Vagina (tissue), 2 donors: ENCODE results near the gene ACTRT2. TPM values are rescaled to one million over a fixed set of nuclear protein-coding genes. Genes with fewer than 3 reads are reported as not detected.

Source experiments
- DNase-seq, 2 donors: peaks; one replicate each; pipeline ENCODE4 v3.0.0-alpha.2; 2017; ENCODE audit errors: extremely low spot score in 2 of 2
- H3K27ac ChIP-seq: fragments of 200-600 bp; sonication (generic); one replicate; pipeline ENCODE4 v1.5.1; 2019
- H3K27me3 ChIP-seq: fragments of 200-600 bp; sonication (generic); one replicate; pipeline ENCODE4 v1.5.1; 2019
- H3K36me3 ChIP-seq, 2 donors: fragments of 200-600 bp; sonication (generic); one replicate each; pipeline ENCODE4 v1.5.1; 2017 to 2019
- H3K4me1 ChIP-seq: fragments of 200-600 bp; sonication (generic); one replicate; pipeline ENCODE4 v1.5.1; 2019
- H3K4me3 ChIP-seq, 2 donors: fragments of 200-600 bp; sonication (generic); 1 replicate in 1 of 2; 2 replicates in 1 of 2; pipeline ENCODE4 v1.5.1; 2016 to 2019
- H3K9me3 ChIP-seq: fragments of 200-600 bp; sonication (generic); one replicate; pipeline ENCODE4 v1.5.1; 2019
- POLR2A ChIP-seq, 2 donors: fragments of 450-650 bp; IDR thresholded peaks; one replicate each; pipeline ENCODE4 v1.6.1; 2017; ENCODE audit warnings: antibody characterized with exemption in 2 of 2, mild to moderate bottlenecking in 2 of 2, moderate library complexity in 2 of 2
- POLR2AphosphoS5 ChIP-seq, 2 donors: sonication (generic); formaldehyde crosslinking; IDR thresholded peaks; one replicate each; pipeline ENCODE4 v1.9.0; 2017; ENCODE audit warnings: antibody characterized with exemption in 2 of 2, mild to moderate bottlenecking in 2 of 2, low read depth in 1 of 2; ENCODE audit not compliant: insufficient read depth in 1 of 2
- intact Hi-C: fragments of 100-400 bp; cut with DNase I; formaldehyde crosslinking; loops from one replicate; pipeline ENCODE4 v1.15.1; 2023
- total RNA-seq: library from RNA; depleted of rRNA; stranded (reverse); fragments of >200 nt; gene quantifications from one replicate; pipeline ENCODE4 v1.2.3, GENCODE V29; 2016
- TF ChIP-seq, protein P1 (sequence below), 3 experiments: fragments of 450-650 bp in 2 of 3; fragments of 200-600 bp in 1 of 3; sonication (generic) in 1 of 3; IDR thresholded peaks; one replicate each; pipeline ENCODE4 v1.5.1; 2017 to 2019; ENCODE audit warnings: antibody characterized with exemption in 3 of 3, mild to moderate bottlenecking in 2 of 3, moderate library complexity in 2 of 3

Gene ACTRT2
- total RNA-seq, 1 donor from 2014 or later, result not detected

DNA sequence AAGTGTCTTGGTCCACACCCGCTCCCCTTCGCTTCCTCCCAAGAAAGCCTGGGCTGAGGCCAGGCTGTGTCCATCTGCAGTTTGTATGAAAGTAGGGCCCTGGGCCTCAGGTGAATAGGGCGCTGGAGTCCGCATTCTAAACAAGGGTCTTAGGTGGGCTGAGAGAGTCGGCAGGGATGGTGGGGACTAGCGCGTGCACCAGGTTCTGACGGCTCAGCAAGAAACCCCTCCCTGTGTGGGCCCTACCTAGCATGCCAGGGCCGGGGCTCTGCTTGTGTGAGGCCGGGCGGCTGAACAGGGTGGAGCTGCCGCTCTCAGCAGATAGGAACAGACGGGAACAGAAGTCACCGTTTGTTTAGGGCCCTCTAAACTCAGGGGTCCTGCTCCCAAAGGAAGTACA lies 1.7 kb downstream of the ACTRT2 start:
- Histone ChIP-seq H3K27me3 (no peaks in the 10 kb centered on the region), H3K27ac (no peak overlapping the region), H3K4me3 (no peak overlapping the region), H3K4me1 (no peaks in the 10 kb centered on the region), H3K9me3 (no peaks in the 10 kb centered on the region), H3K36me3 (no peaks in the 10 kb centered on the region)
- TF ChIP-seq, protein P1, sequence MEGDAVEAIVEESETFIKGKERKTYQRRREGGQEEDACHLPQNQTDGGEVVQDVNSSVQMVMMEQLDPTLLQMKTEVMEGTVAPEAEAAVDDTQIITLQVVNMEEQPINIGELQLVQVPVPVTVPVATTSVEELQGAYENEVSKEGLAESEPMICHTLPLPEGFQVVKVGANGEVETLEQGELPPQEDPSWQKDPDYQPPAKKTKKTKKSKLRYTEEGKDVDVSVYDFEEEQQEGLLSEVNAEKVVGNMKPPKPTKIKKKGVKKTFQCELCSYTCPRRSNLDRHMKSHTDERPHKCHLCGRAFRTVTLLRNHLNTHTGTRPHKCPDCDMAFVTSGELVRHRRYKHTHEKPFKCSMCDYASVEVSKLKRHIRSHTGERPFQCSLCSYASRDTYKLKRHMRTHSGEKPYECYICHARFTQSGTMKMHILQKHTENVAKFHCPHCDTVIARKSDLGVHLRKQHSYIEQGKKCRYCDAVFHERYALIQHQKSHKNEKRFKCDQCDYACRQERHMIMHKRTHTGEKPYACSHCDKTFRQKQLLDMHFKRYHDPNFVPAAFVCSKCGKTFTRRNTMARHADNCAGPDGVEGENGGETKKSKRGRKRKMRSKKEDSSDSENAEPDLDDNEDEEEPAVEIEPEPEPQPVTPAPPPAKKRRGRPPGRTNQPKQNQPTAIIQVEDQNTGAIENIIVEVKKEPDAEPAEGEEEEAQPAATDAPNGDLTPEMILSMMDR (IDR thresholded peaks at IDR 0.05), result no peak
- TF ChIP-seq POLR2A (IDR thresholded peaks at IDR 0.05) (no peak), POLR2AphosphoS5 (IDR thresholded peaks at IDR 0.05; ENCODE audit: insufficient read depth in 1 of 2, low read depth in 1 of 2) (no peak)
- no peak for DNase-seq
- intact Hi-C loops, result no loop called here

DNA sequence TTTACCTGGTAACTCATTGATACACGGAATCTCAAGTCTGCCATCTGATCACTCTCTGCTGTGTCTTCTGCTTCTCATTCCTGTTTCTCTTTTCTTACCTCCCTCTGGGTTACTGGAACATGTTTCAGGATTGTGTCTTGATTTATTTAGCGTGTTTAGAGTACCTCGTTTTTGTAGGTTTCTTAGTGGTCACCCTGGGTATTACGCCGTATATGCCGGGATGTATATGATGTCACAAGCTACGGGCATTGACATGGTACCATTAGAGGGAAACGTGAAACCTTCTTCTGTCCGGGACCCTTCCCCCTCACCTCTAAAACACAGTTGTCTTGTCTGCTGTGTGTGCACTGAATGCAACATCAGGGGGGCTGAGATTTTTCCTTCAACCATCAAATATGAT lies 2.8 kb downstream of the ACTRT2 start:
- Histone ChIP-seq H3K27me3 (no peaks in the 10 kb centered on the region), H3K9me3 (no peaks in the 10 kb centered on the region), H3K4me1 (no peaks in the 10 kb centered on the region), H3K27ac (no peak overlapping the region), H3K4me3 (no peak overlapping the region), H3K36me3 (no peaks in the 10 kb centered on the region)
- intact Hi-C loops, result no loop called here
- no peak for DNase-seq
- TF ChIP-seq POLR2AphosphoS5 (IDR thresholded peaks at IDR 0.05; ENCODE audit: insufficient read depth in 1 of 2, low read depth in 1 of 2) (no peak), POLR2A (IDR thresholded peaks at IDR 0.05) (no peak)
- TF ChIP-seq, protein P1 (IDR thresholded peaks at IDR 0.05), result no peak

DNA sequence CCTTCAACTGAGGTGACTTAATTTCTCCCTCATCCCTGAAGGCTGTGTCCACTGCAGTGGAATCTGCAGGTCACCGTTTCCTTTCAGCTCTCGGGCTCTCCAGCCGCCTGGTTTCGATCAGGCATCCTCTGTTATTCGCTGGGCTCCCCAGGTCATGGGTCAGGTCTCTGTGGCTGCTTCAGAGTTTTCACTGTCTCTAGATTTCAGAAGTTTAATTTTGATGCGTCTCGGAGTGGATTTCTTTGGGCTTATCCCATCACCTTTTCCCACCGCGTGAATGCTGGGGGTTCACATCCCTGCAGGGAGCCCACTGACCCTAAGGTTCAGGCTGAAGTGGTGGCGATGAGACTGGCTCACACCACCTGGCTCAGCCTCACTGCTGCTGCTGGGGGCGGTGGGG lies 3.3 kb downstream of the ACTRT2 start:
- intact Hi-C loops, result no loop called here
- H3K9me3 ChIP-seq, result no peaks in the 10 kb centered on the region
- H3K4me3 ChIP-seq, result no peak overlapping the region
- no peak for DNase-seq
- TF ChIP-seq POLR2A (IDR thresholded peaks at IDR 0.05), result no peak
- TF ChIP-seq POLR2AphosphoS5 (IDR thresholded peaks at IDR 0.05; ENCODE audit: insufficient read depth in 1 of 2, low read depth in 1 of 2), result no peak
- TF ChIP-seq, protein P1 (IDR thresholded peaks at IDR 0.05), result no peak
- H3K4me1 ChIP-seq, result no peaks in the 10 kb centered on the region
- H3K27ac ChIP-seq, result no peak overlapping the region
- no peaks in the 10 kb centered on the region for H3K27me3 ChIP-seq
- H3K36me3 ChIP-seq, result no peaks in the 10 kb centered on the region

DNA sequence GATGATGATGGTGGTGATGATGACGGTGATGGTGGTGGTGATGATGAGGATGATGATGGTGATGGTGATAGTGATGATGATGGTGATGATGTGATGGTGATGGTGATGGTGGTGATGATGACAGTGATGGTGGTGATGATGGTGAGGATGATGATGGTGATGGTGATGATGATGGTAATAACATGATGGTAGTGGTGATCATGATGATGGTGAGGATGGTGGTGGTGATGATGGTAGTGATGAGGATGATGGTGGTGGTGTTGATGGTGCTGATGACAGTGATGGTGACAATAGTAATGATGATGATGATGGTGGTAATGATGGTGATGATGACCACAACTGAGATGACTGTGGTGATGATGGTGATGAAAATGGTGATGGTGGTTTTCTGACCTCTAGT lies 4.9 kb downstream of the ACTRT2 start:
- intact Hi-C loops, result no loop called here
- no peak overlapping the region for H3K4me3 ChIP-seq
- no peak for TF ChIP-seq POLR2AphosphoS5 (IDR thresholded peaks at IDR 0.05; ENCODE audit: insufficient read depth in 1 of 2, low read depth in 1 of 2)
- TF ChIP-seq, protein P1 (IDR thresholded peaks at IDR 0.05), result no peak
- no peak for TF ChIP-seq POLR2A (IDR thresholded peaks at IDR 0.05)
- no peaks in the 10 kb centered on the region for H3K4me1 ChIP-seq
- no peak for DNase-seq
- no peaks in the 10 kb centered on the region for H3K36me3 ChIP-seq
- no peaks in the 10 kb centered on the region for H3K9me3 ChIP-seq
- H3K27me3 ChIP-seq, result no peaks in the 10 kb centered on the region
- no peak overlapping the region for H3K27ac ChIP-seq

DNA sequence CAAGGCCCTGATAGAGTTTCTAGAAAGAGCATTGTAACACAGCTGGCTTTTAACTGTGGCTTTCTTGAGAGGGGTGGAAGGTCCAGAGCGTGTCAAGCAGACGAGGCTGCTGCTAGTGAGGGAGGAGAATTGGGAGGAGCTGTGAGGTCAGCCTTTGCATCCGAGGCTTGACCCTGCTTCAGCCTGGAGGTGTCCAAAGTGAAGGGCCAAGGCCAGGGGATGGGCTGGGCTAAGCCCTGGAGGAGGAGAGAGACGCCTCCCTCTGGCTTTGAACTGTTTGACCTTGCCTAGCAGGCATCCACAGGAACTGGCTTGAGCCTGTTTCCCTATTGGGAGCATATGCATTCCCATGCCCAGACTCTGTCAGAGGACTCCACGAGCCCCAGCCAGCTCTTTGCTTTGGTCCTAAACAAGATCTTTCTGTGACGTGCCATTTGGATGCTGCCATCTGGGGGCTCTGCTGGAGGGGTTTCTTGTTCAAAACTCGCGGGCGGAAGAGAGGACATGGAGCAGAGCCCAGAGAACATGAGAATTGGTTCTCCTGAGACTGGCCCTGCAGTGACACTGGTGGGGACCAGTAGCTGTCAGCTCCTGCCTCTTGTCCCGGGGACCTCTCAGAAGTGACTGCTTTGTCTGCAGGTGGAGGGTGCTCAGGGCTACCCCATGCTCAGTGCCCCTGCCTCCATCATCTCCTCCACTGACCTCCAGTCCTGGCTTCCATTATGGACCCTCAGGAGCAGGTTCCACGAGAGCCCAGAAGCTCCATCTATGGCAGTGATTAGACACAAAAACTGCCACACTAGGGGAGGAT lies 5.5 kb downstream of the ACTRT2 start:
- no peaks in the 10 kb centered on the region for H3K4me1 ChIP-seq
- no peaks in the 10 kb centered on the region for H3K36me3 ChIP-seq
- no peak overlapping the region for H3K4me3 ChIP-seq
- no peak for DNase-seq
- H3K27me3 ChIP-seq, result no peaks in the 10 kb centered on the region
- intact Hi-C loops, result no loop called here
- H3K9me3 ChIP-seq, result no peaks in the 10 kb centered on the region
- H3K27ac ChIP-seq, result no peak overlapping the region
- TF ChIP-seq POLR2A (IDR thresholded peaks at IDR 0.05) (no peak), POLR2AphosphoS5 (IDR thresholded peaks at IDR 0.05; ENCODE audit: insufficient read depth in 1 of 2, low read depth in 1 of 2) (no peak)
- TF ChIP-seq, protein P1 (IDR thresholded peaks at IDR 0.05), result no peak
